Activated CD8-positive, alpha-beta memory T cell treated with anti-CD3 and anti-CD28 coated beads for 24 hours (primary cell): Measurements from ENCODE around the gene TFAP2B.

Experiments
- DNase-seq: peaks from one replicate; pipeline ENCODE4 v3.0.0-alpha.2; 2020

Gene TFAP2B

GRCh38 chr6:50825375-50826036 is 6.8 kb downstream of the TFAP2B start:
- no peak for DNase-seq

GRCh38 chr6:50826037-50826761 is 7.5 kb downstream of the TFAP2B start:
- DNase-seq, result no peak

- no peak for DNase-seq
Observed at GRCh38 chr6:50826803-50827202, 8.1 kb downstream of the TFAP2B start.

GRCh38 chr6:50829049-50829448 is 10.4 kb downstream of the TFAP2B start:
- DNase-seq, result no peak

- DNase-seq, result no peak
Observed at GRCh38 chr6:50829898-50830444, 11.3 kb downstream of the TFAP2B start.

GRCh38 chr6:50831186-50831585 is 12.5 kb downstream of the TFAP2B start:
- DNase-seq, result no peak

GRCh38 chr6:50832912-50833311 is 14.2 kb downstream of the TFAP2B start:
- no peak for DNase-seq

- DNase-seq, result no peak
Observed at GRCh38 chr6:50834929-50835410, 16.3 kb downstream of the TFAP2B start.

GRCh38 chr6:50836231-50836630 is 17.6 kb downstream of the TFAP2B start:
- no peak for DNase-seq

GRCh38 chr6:50837589-50838445 is 19.1 kb downstream of the TFAP2B start:
- DNase-seq, result no peak

GRCh38 chr6:50840112-50840810 is 21.6 kb downstream of the TFAP2B start:
- DNase-seq, result no peak

- no peak for DNase-seq
Observed at GRCh38 chr6:50840811-50841192, 22.1 kb downstream of the TFAP2B start.

GRCh38 chr6:50842446-50842845 is 23.8 kb downstream of the TFAP2B start:
- DNase-seq, result no peak

GRCh38 chr6:50842861-50843384 is 24.3 kb downstream of the TFAP2B start:
- DNase-seq, result no peak

- no peak for DNase-seq
Observed at GRCh38 chr6:50843842-50844241, 25.2 kb downstream of the TFAP2B start.

- no peak for DNase-seq
Observed at GRCh38 chr6:50845499-50846143, 26.9 kb downstream of the TFAP2B start.

GRCh38 chr6:50846144-50846851 is 27.6 kb downstream of the TFAP2B start:
- no peak for DNase-seq

GRCh38 chr6:50846852-50847155 is 28.1 kb downstream of the TFAP2B start:
- DNase-seq, result no peak

GRCh38 chr6:50847890-50848594 is 29.4 kb downstream of the TFAP2B start:
- no peak for DNase-seq

- DNase-seq, result no peak
Observed at GRCh38 chr6:50848989-50849795, 30.5 kb downstream of the TFAP2B start.
